ENCODE measurements around the gene ARHGEF3.
"Not testable (repeated sequence)": the region's sequence is repeated elsewhere in the genome, so short reads cannot be mapped to it uniquely, and the experiment has no call there.

The ARHGEF3 gene

DNA sequence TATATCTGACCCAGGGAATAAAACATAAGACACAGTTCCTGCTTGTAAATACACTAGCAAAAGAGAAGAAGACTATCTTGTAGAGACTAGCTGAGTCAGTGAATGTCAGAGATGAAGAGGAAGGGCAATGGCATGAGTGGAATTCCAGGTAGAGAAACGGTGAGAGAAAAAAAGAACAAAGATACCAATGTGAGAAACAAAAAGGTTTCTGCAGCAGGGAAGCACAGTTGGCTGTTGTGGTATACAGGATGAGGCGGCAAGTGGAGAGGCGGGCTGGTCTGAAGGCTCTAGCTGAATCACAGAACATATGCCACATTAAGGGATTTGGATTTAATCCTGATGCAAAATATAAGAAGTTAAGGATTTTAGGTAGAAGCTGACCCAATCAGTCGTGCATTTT, 101.6 kb downstream of the ARHGEF3 start:
- TF ChIP-seq, protein P1, sequence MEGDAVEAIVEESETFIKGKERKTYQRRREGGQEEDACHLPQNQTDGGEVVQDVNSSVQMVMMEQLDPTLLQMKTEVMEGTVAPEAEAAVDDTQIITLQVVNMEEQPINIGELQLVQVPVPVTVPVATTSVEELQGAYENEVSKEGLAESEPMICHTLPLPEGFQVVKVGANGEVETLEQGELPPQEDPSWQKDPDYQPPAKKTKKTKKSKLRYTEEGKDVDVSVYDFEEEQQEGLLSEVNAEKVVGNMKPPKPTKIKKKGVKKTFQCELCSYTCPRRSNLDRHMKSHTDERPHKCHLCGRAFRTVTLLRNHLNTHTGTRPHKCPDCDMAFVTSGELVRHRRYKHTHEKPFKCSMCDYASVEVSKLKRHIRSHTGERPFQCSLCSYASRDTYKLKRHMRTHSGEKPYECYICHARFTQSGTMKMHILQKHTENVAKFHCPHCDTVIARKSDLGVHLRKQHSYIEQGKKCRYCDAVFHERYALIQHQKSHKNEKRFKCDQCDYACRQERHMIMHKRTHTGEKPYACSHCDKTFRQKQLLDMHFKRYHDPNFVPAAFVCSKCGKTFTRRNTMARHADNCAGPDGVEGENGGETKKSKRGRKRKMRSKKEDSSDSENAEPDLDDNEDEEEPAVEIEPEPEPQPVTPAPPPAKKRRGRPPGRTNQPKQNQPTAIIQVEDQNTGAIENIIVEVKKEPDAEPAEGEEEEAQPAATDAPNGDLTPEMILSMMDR (IDR thresholded peaks at IDR 0.05; ENCODE audit: borderline replicate concordance, control extremely low read depth, extremely low read depth, insufficient read depth, missing control alignments), result no peak
- in situ Hi-C loops (cut with MboI; ENCODE audit: low sequenced_read_pairs, unreplicated experiment), result loop anchor here (5.0 kb wide), 1 partner anchor 292 kb away; no protein-coding TSS in a partner anchor
- DNase-seq (ENCODE audit: low spot score), result no peak

DNA sequence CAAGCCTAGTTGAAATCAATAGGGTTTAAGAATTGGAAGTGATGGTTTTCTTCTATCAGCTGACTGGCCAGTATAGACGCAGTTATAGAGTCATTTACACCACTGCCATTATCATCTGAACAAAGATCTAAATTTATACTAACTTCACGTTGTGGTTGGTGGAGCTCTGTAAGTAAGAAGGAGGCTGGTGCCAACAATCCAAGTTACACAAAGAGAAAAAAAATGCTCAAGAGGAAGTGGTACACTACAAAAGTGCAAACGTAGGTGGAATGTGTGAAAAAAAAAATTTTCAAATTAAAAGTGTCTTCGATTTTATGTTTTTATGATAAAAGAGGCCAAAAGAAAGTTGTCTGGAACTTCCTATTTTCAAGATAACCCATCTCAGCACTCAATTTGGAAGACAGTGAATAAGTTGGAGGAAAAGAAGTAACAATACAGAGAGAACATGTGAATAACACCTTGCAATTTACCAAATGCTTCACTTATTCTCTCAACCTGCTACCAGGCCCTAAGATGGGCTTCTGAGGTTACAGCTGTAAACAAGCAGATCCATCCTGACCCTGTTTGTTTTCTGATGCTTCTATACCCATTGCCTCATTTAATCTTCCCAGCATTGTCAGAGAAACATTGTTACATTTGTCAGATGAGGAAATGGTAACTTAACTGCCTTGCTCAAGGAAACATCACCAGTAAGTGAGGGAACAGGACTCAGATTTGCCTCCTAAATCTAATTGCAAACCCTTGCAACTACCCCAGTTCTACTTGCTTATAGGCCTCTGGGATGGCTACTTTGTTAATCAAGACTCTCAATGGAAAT, 106.7 kb downstream of the ARHGEF3 start:
- TF ChIP-seq, protein P1 (IDR thresholded peaks at IDR 0.05; ENCODE audit: borderline replicate concordance, control extremely low read depth, extremely low read depth, insufficient read depth, missing control alignments), result no peak
- DNase-seq (ENCODE audit: low spot score), result no peak
- in situ Hi-C loops (cut with MboI; ENCODE audit: low sequenced_read_pairs, unreplicated experiment), result no loop called here

DNA sequence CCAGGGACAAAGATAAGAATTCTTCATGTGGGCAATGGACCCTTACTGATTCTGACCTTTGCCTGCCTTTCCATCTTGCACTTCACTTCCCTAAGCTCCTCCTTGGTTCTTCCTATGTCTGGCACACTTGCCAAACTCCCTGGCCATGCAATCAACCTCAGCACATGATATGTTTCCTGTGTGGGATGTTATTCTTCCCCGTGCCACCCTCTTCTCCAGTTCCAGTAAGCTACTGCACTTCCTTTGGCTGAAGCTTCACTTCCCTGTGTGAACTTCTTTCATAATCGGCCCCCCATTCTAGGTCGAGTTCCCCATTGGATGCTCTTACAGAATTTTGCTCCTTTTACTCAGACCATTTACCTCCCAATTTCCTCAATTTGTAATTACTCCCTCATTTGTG, 108.0 kb downstream of the ARHGEF3 start:
- in situ Hi-C loops (cut with MboI; ENCODE audit: low sequenced_read_pairs, unreplicated experiment), result no loop called here
- no peak for DNase-seq (ENCODE audit: low spot score)
- TF ChIP-seq, protein P1 (IDR thresholded peaks at IDR 0.05; ENCODE audit: borderline replicate concordance, control extremely low read depth, extremely low read depth, insufficient read depth, missing control alignments), result no peak

DNA sequence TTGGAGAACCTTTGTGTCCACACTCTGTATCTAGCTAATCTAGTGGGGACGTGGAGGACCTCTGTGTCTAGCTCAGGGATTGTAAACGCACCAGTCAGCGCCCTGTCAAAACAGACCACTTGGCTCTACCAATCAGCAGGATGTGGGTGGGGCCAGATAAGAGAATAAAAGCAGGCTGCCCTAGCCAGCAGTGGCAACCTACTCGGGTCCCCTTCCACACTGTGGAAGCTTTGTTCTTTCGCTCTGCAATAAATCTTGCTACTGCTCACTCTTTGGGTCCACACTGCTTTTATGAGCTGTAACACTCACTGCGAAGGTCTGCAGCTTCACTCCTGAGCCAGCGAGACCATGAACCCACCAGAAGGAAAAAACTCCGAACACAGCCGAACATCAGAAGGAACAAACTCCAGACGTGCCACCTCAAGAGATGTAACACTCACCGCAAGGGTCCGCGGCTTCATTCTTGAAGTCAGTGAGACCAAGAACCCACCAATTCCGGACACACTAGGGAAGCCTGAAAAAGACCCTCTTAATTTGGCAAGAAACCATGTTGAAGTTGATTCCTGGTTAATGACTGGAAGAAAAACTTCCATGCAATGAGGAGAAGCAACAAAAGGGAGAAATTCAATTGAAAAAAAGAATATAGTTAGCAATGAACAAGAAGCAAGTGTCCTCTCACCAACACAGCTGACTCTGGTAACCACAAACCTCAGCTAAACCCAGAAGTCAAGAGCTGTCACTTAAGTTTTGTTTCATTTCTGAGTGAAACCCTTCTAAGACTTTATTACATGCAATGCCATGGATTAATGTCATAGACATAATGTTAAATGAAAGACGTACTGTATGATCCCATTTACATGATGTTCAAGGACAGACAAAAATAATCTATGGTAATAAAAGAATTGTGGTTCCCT, 109.0 kb downstream of the ARHGEF3 start:
- DNase-seq (ENCODE audit: low spot score), result peak; percentile 65
- in situ Hi-C loops (cut with MboI; ENCODE audit: low sequenced_read_pairs, unreplicated experiment), result not testable (repeated sequence)

DNA sequence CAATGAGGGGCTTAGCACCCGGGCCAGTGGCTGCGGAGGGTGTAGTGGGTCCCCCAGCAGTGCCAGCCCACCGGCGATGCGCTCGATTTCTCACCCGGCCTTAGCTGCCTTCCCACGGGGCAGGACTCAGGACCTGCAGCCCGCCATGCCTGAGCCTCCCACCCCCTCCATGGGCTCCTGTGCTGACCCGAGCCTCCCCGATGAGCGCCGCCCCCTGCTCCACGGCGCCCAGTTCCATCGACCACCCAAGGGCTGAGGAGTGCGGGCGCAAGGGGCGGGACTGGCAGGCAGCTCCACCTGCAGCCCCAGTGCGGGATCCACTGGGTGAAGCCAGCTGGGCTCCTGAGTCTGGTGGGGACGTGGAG, 109.8 kb downstream of the ARHGEF3 start:
- in situ Hi-C loops (cut with MboI; ENCODE audit: low sequenced_read_pairs, unreplicated experiment); DNase-seq (ENCODE audit: low spot score): not testable (repeated sequence)

GRCh38 chr3:56691165-56692000, 110.4 kb downstream of the ARHGEF3 start:
- TF ChIP-seq, protein P1 (IDR thresholded peaks at IDR 0.05; ENCODE audit: borderline replicate concordance, control extremely low read depth, extremely low read depth, insufficient read depth, missing control alignments), result no peak
- DNase-seq (ENCODE audit: low spot score), result no peak
- in situ Hi-C loops (cut with MboI; ENCODE audit: low sequenced_read_pairs, unreplicated experiment), result no loop called here

DNA sequence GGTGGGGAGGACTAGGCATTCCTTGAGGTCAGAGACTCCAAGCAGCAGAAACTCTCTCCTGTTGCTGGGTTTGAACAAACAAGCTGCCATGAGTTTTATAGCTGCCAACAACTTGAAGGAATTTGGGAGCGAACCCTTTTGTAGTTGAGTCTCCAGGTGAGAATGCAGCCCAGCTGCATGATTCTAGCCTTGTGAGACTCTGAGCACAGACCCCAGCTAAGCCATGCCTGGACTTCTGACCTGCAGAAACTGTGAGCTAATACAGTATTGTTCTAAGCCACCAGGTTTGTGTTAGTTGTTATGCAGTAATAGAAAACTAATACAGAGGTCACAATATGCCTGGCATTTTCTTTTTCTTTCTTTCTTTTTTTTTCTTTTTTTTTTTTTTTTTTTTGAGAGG, 112.4 kb downstream of the ARHGEF3 start:
- TF ChIP-seq, protein P1 (IDR thresholded peaks at IDR 0.05; ENCODE audit: borderline replicate concordance, control extremely low read depth, extremely low read depth, insufficient read depth, missing control alignments), result no peak
- DNase-seq (ENCODE audit: low spot score), result no peak
- in situ Hi-C loops (cut with MboI; ENCODE audit: low sequenced_read_pairs, unreplicated experiment), result no loop called here
